Smooth muscle cell (in vitro differentiated cells): Measurements from ENCODE around the gene ARHGEF37. TPM values are rescaled to one million over a fixed set of nuclear protein-coding genes. Genes with fewer than 3 reads are reported as not detected.

Experiments used
- DNase-seq: peaks from one replicate; lab custom pipeline; 2025; ENCODE audit not compliant: unreplicated experiment; lab: John Stamatoyannopoulos, UW
- H2AFZ ChIP-seq: fragments of 200-600 bp; sonication (generic); 2 replicates; pipeline ENCODE4 v1.6.0; 2016; ENCODE audit warnings: antibody characterized with exemption, low read depth, mild to moderate bottlenecking
- H3F3A ChIP-seq: fragments of 200-600 bp; sonication (generic); 2 replicates; pipeline ENCODE4 v1.6.0; 2017; ENCODE audit warnings: antibody characterized with exemption, low read depth
- H3K27ac ChIP-seq: fragments of 200-600 bp; sonication (generic); 2 replicates; pipeline ENCODE4 v1.5.1; 2016; ENCODE audit warnings: low read depth, mild to moderate bottlenecking
- H3K27me3 ChIP-seq: fragments of 200-600 bp; sonication (generic); 2 replicates; pipeline ENCODE4 v1.6.1; 2016; ENCODE audit warnings: low read depth, mild to moderate bottlenecking
- H3K36me3 ChIP-seq: fragments of 200-600 bp; sonication (generic); 2 replicates; pipeline ENCODE4 v1.5.1; 2016; ENCODE audit warnings: low read depth
- H3K4me1 ChIP-seq: fragments of 200-600 bp; sonication (generic); 2 replicates; pipeline ENCODE4 v1.5.1; 2016; ENCODE audit warnings: low read depth
- H3K4me2 ChIP-seq: fragments of 200-600 bp; sonication (generic); 2 replicates; pipeline ENCODE4 v1.6.0; 2016; ENCODE audit warnings: mild to moderate bottlenecking
- H3K4me3 ChIP-seq: fragments of 200-600 bp; sonication (generic); 2 replicates; pipeline ENCODE4 v1.5.1; 2016; ENCODE audit warnings: mild to moderate bottlenecking
- H3K79me2 ChIP-seq: fragments of 200-600 bp; sonication (generic); 2 replicates; pipeline ENCODE4 v1.6.0; 2016; ENCODE audit warnings: low read depth, mild to moderate bottlenecking
- H3K9ac ChIP-seq: fragments of 200-600 bp; sonication (generic); 2 replicates; pipeline ENCODE4 v1.6.0; 2016; ENCODE audit warnings: low read depth
- H3K9me3 ChIP-seq: fragments of 200-600 bp; sonication (generic); replicated peaks from 2 replicates; pipeline ENCODE4 v1.5.1; 2016; ENCODE audit warnings: low read depth
- H4K20me1 ChIP-seq: fragments of 200-600 bp; sonication (generic); 2 replicates; pipeline ENCODE4 v1.6.0; 2016; ENCODE audit warnings: low read depth
- CTCF ChIP-seq: fragments of 200-600 bp; sonication (generic); IDR thresholded peaks from 2 replicates; pipeline ENCODE4 v1.5.1; 2017; ENCODE audit warnings: borderline replicate concordance, mild to moderate bottlenecking, antibody characterized with exemption; ENCODE audit not compliant: insufficient read depth, poor library complexity, severe bottlenecking
- WGBS: methylation state at CpG from one replicate; pipeline ENCODE4 v1.1.7; 2016; ENCODE audit warnings: low lambda C conversion rate; 5-methylcytosine and 5-hydroxymethylcytosine counted together
- polyA plus RNA-seq: library from polyadenylated mRNA; unstranded; fragments of >200 nt; fragmentation: Nextera tagmentation; extraction: Ambion mirVana; gene quantifications from 2 replicates; pipeline ENCODE4 v1.2.1, GENCODE V29; 2016
- total RNA-seq: library from RNA; depleted of rRNA; stranded (reverse); fragments of >200 nt; gene quantifications from 2 replicates; pipeline ENCODE4 v1.2.3, GENCODE V29; 2014

The ARHGEF37 gene
- total and polyA plus RNA-seq, 2 experiments from 2014 or later, result 0.70 to 1.4 TPM

DNA sequence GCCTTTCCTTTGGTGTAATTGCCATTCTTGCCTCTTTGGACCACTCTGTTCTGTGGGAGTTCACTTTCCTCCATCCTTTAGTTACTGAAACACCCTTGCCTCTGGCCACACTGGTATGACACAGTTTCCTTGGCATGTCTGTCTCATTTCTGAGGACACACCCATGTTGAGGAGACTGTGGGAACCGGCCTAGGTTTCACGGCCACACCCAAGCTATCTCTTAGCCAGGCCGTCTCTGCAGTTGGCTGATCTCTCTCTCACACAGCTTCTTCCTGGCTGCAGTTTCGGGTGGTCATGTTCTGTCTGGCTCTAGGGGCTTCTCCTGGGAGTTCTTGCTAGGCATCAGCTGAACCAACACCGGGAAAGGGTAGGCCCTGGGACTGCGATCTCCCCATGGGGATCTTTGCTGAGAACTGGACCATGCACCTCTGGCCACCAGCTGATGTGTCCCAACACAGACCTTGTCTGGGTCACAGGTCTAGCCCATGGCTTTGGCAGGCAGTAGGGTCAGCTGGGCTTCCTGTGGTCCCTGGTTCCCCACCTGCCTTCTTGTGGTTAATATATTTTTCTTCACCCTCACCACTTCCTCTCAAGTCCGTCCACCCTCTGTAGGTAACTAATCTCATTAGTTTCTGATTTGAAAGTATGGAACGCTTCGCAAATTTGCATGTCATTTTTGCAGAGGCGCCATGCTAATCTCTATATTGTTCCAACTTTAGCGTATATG lies 24.9 kb downstream of the ARHGEF37 start:
- Histone ChIP-seq H2AFZ (no peak overlapping the region), H4K20me1 (no peaks in the 10 kb centered on the region), H3K4me3 (no peak overlapping the region), H3K27me3 (no peaks in the 10 kb centered on the region), H3K27ac (peak overlapping the region; percentile 74), H3K36me3 (no peaks in the 10 kb centered on the region), H3K9ac (peak overlapping the region; percentile 57), H3K9me3 (no peaks in the 10 kb centered on the region), H3K4me2 (no peak overlapping the region), H3K4me1 (no peaks in the 10 kb centered on the region), H3K79me2 (no peaks in the 10 kb centered on the region), H3F3A (peaks cover 8% of the 10 kb centered on the region)
- no peak for TF ChIP-seq CTCF
- 81% methylated on average over 11 of the region's 11 CpGs for WGBS
- DNase-seq, result no peak

DNA sequence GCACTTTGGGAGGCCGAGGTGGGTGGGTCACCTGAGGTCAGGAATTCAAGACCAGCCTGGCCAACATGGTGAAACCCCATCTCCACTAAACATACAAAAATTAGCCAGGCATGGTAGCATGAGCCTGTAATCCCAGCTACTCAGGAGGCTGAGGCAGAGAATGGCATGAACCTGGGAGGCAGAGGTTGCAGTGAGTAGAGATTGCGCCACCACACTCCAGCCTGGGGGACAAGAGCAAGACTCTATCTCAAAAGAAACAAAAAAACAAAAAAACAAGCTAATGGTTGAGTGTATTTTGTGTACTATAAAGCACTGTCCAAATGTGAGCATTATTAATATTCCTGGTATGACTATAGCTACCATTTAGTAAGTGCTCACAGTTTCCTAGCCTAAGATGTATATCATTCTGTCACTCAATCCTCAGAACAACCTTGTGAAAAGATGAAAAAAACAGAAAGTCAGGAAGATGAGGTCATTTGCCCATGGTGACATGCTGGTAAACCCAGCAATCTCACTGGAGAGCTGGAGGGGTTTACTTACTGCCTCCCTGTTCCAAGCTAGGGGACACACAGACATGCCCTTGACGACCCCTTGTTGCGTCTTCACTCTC lies 27.7 kb downstream of the ARHGEF37 start:
- H4K20me1 ChIP-seq, result no peaks in the 10 kb centered on the region
- no peak for DNase-seq
- peak overlapping the region; percentile 60 for H3K27ac ChIP-seq
- no peaks in the 10 kb centered on the region for H3K9me3 ChIP-seq
- H3K4me1 ChIP-seq, result no peaks in the 10 kb centered on the region
- WGBS, result 80% methylated on average over 4 of the region's 4 CpGs
- no peaks in the 10 kb centered on the region for H3K27me3 ChIP-seq
- no peak overlapping the region for H2AFZ ChIP-seq
- no peak overlapping the region for H3K4me3 ChIP-seq
- H3K36me3 ChIP-seq, result no peaks in the 10 kb centered on the region
- no peaks in the 10 kb centered on the region for H3K79me2 ChIP-seq
- no peak overlapping the region for H3K9ac ChIP-seq
- peaks cover 11% of the 10 kb centered on the region for H3F3A ChIP-seq
- no peak overlapping the region for H3K4me2 ChIP-seq
- TF ChIP-seq CTCF, result no peak

GRCh38 chr5:149609640-149610219 lies 28.4 kb downstream of the ARHGEF37 start:
- Histone ChIP-seq H3K79me2 (no peaks in the 10 kb centered on the region), H3K27me3 (no peaks in the 10 kb centered on the region), H3K9ac (no peak overlapping the region), H3K4me2 (no peak overlapping the region), H3K4me1 (no peaks in the 10 kb centered on the region), H3K27ac (no peak overlapping the region), H3K9me3 (no peaks in the 10 kb centered on the region), H3K36me3 (no peaks in the 10 kb centered on the region), H2AFZ (no peak overlapping the region), H4K20me1 (no peaks in the 10 kb centered on the region), H3K4me3 (no peak overlapping the region), H3F3A (peaks cover 11% of the 10 kb centered on the region)
- no peak for DNase-seq
- WGBS, result 84% methylated on average over 14 of the region's 14 CpGs
- TF ChIP-seq CTCF, result no peak
